H1 (cell line): ENCODE data around the gene TSPY2. TPM values are rescaled to one million over a fixed set of nuclear protein-coding genes. Genes with fewer than 3 reads are reported as not detected.
"Not testable (repeated sequence)": the region's sequence is repeated elsewhere in the genome, so short reads cannot be mapped to it uniquely, and the experiment has no call there.

Experiments
- CTCF ChIA-PET: fragments of 300-600 bp; sonication (Branson Sonifier 250); formaldehyde crosslinking; loops from one replicate; lab custom pipeline; 2021; ENCODE audit not compliant: partially characterized antibody; lab: Charles Lee
- POLR2A ChIA-PET: fragments of 300-600 bp; sonication (Branson Sonifier 250); formaldehyde crosslinking; loops from one replicate; lab custom pipeline; 2021; ENCODE audit warnings: inconsistent platforms; ENCODE audit not compliant: partially characterized antibody; lab: Charles Lee
- DNase-seq, 2 experiments: peaks; one replicate each; pipeline versions ENCODE4 v3.0.0 to v3.0.0-alpha.2; 2010 to 2022; ENCODE audit warnings: low spot score in 2 of 2, low read depth in 1 of 2, mixed read lengths in 1 of 2
- FAIRE-seq: peaks from 2 replicates; lab custom pipeline; 2011; peaks lifted over from hg19 to GRCh38; lab: Jason Lieb, UNC
- H2AFZ ChIP-seq: 2 replicates; pipeline ENCODE4 v1.8.1; 2012; ENCODE audit warnings: low read length, inconsistent platforms
- H2AK5ac ChIP-seq: 2 replicates; pipeline ENCODE4 v1.6.1; 2013; ENCODE audit warnings: low read depth, low read length
- H2BK120ac ChIP-seq: replicated peaks from 2 replicates; pipeline ENCODE3; 2013; ENCODE audit warnings: low read depth, low read length, inconsistent platforms
- H2BK12ac ChIP-seq: 2 replicates; pipeline ENCODE4 v1.6.1; 2013; ENCODE audit warnings: low read depth, low read length
- H2BK15ac ChIP-seq: 2 replicates; pipeline ENCODE4 v1.6.1; 2013; ENCODE audit warnings: low read length
- H2BK20ac ChIP-seq: 2 replicates; pipeline ENCODE4 v1.6.1; 2013; ENCODE audit warnings: low read length
- H2BK5ac ChIP-seq: 2 replicates; pipeline ENCODE4 v1.6.1; 2013; ENCODE audit warnings: low read depth, low read length
- H3K14ac ChIP-seq: 2 replicates; pipeline ENCODE4 v1.6.1; 2013; ENCODE audit warnings: inconsistent platforms; ENCODE audit not compliant: insufficient read length
- H3K18ac ChIP-seq: 2 replicates; pipeline ENCODE4 v1.6.1; 2013; ENCODE audit warnings: low read length; ENCODE audit errors: extremely low read depth
- H3K23ac ChIP-seq: 2 replicates; pipeline ENCODE4 v1.6.1; 2013; ENCODE audit warnings: inconsistent platforms; ENCODE audit not compliant: insufficient read length
- H3K23me2 ChIP-seq: 2 replicates; pipeline ENCODE4 v1.6.1; 2013; ENCODE audit warnings: low read depth, low read length
- H3K27ac ChIP-seq: 2 replicates; pipeline ENCODE4 v1.6.1; 2011; ENCODE audit warnings: low read depth, low read length, inconsistent platforms
- H3K27me3 ChIP-seq, 4 experiments: replicated peaks in 1 of 4; 1 replicate in 1 of 4; 2 replicates in 3 of 4; pipeline versions ENCODE4 v1.6.1 to v1.8.1; 2011 to 2013; ENCODE audit warnings: low read length in 3 of 4, mild to moderate bottlenecking in 3 of 4, inconsistent platforms in 2 of 4, mixed read lengths in 2 of 4, moderate library complexity in 1 of 4; ENCODE audit not compliant: control insufficient read depth in 3 of 4, insufficient read depth in 3 of 4; ENCODE audit errors: extremely low read depth in 1 of 4
- H3K36me3 ChIP-seq, 4 experiments: 2 replicates each; pipeline versions ENCODE4 v1.6.1 to v1.8.1; 2011 to 2013; ENCODE audit warnings: mild to moderate bottlenecking in 4 of 4, low read length in 3 of 4, moderate library complexity in 2 of 4, control low read depth in 1 of 4, inconsistent platforms in 1 of 4; ENCODE audit not compliant: insufficient read depth in 4 of 4, control insufficient read depth in 2 of 4
- H3K4ac ChIP-seq: replicated peaks from 2 replicates; pipeline ENCODE3; 2013; ENCODE audit warnings: low read length, low read depth, mixed read lengths, inconsistent platforms; ENCODE audit not compliant: insufficient read length
- H3K4me1 ChIP-seq, 4 experiments: replicated peaks in 1 of 4; 1 replicate in 1 of 4; 2 replicates in 3 of 4; pipeline versions ENCODE4 v1.6.1 to v1.8.1; 2011 to 2013; ENCODE audit warnings: low read length in 3 of 4, inconsistent platforms in 2 of 4, mixed read lengths in 1 of 4; ENCODE audit not compliant: insufficient read depth in 4 of 4, control insufficient read depth in 3 of 4
- H3K4me2 ChIP-seq, 2 experiments: 2 replicates each; pipeline versions ENCODE4 v1.6.1 to v1.8.1; 2011 to 2013; ENCODE audit warnings: low read depth in 2 of 2, low read length in 2 of 2, control low read depth in 1 of 2, inconsistent platforms in 1 of 2, mild to moderate bottlenecking in 1 of 2; ENCODE audit not compliant: insufficient read depth in 1 of 2
- H3K4me3 ChIP-seq, 4 experiments: fragments of 200-600, 300-600 bp in 1 of 4; sonication (generic), shearing (Covaris generic), sonication (Bioruptor Twin) in 1 of 4; 2 replicates each; pipeline versions ENCODE4 v1.5.1 to v1.8.1; 2011 to 2016; ENCODE audit warnings: low read length in 4 of 4, low read depth in 3 of 4, control low read depth in 2 of 4, inconsistent platforms in 2 of 4, mild to moderate bottlenecking in 2 of 4, mixed read lengths in 1 of 4, moderate library complexity in 1 of 4; ENCODE audit not compliant: insufficient read depth in 2 of 4; ENCODE audit errors: extremely low read depth in 1 of 4
- H3K56ac ChIP-seq: replicated peaks from 2 replicates; pipeline ENCODE3; 2013; ENCODE audit warnings: low read depth, mild to moderate bottlenecking, mixed read lengths, low read length, inconsistent platforms; ENCODE audit not compliant: insufficient read length
- H3K79me1 ChIP-seq: 2 replicates; pipeline ENCODE4 v1.6.1; 2013; ENCODE audit warnings: low read depth, low read length, control low read depth
- H3K79me2 ChIP-seq, 2 experiments: 2 replicates each; pipeline versions ENCODE4 v1.6.1 to v1.8.1; 2012 to 2013; ENCODE audit warnings: low read length in 2 of 2, mild to moderate bottlenecking in 2 of 2, inconsistent platforms in 1 of 2; ENCODE audit not compliant: insufficient read depth in 2 of 2, control insufficient read depth in 1 of 2
- H3K9ac ChIP-seq, 4 experiments: replicated peaks in 1 of 4; 1 replicate in 1 of 4; 2 replicates in 3 of 4; pipeline versions ENCODE4 v1.6.1 to v1.8.1; 2011 to 2013; ENCODE audit warnings: low read depth in 3 of 4, low read length in 3 of 4, control low read depth in 2 of 4, mild to moderate bottlenecking in 2 of 4, moderate library complexity in 2 of 4, inconsistent platforms in 1 of 4; ENCODE audit errors: extremely low read depth in 1 of 4
- H3K9me3 ChIP-seq, 2 experiments: 2 replicates each; pipeline versions ENCODE4 v1.6.1 to v1.8.1; 2012 to 2013; ENCODE audit warnings: mild to moderate bottlenecking in 2 of 2, moderate library complexity in 2 of 2, control low read depth in 1 of 2, inconsistent platforms in 1 of 2, low read depth in 1 of 2, low read length in 1 of 2, mixed read lengths in 1 of 2; ENCODE audit not compliant: insufficient read depth in 2 of 2
- H4K20me1 ChIP-seq, 2 experiments: replicated peaks in 1 of 2; 2 replicates each; pipeline versions ENCODE3 to v1.8.1; 2011 to 2013; ENCODE audit warnings: inconsistent platforms in 2 of 2, low read length in 2 of 2, mild to moderate bottlenecking in 1 of 2; ENCODE audit not compliant: insufficient read depth in 2 of 2, control insufficient read depth in 1 of 2
- H4K5ac ChIP-seq: 2 replicates; pipeline ENCODE4 v1.6.1; 2013; ENCODE audit warnings: low read length, low read depth, mixed read lengths, inconsistent platforms; ENCODE audit not compliant: insufficient read length
- H4K8ac ChIP-seq: 2 replicates; pipeline ENCODE4 v1.8.0; 2013; ENCODE audit warnings: mild to moderate bottlenecking, moderate library complexity, low read length, inconsistent platforms; ENCODE audit not compliant: insufficient read depth; ENCODE audit errors: extremely low read depth
- H4K91ac ChIP-seq: replicated peaks from 2 replicates; pipeline ENCODE3; 2013; ENCODE audit warnings: low read length, mixed read lengths, inconsistent platforms; ENCODE audit not compliant: insufficient read length
- WGBS, 2 experiments: shearing (Covaris generic) in 1 of 2; methylation state at CpG; one replicate each; pipeline versions ENCODE4 v1.1.6 to v1.1.7; 2013 to 2015; ENCODE audit warnings: low lambda C conversion rate in 2 of 2, mixed read lengths in 2 of 2, inconsistent platforms in 1 of 2, low coverage in 1 of 2, missing lambda C conversion rate in 1 of 2; ENCODE audit not compliant: insufficient replicate concordance in 2 of 2, insufficient coverage in 1 of 2, insufficient read length in 1 of 2; ENCODE audit errors: extremely low coverage in 1 of 2, missing lambda C conversion rate in 1 of 2; 5-methylcytosine and 5-hydroxymethylcytosine counted together
- long read RNA-seq, 2 experiments: library from RNA in 1 of 2; library from capped mRNA in 1 of 2; stranded (forward); transcript quantifications; one replicate each; pipeline ENCODE4 v2.0.0, GENCODE V29; 2021; ENCODE audit warnings: inconsistent platforms in 1 of 2
- polyA minus RNA-seq, 3 experiments: library from RNA; depleted of rRNA, polyadenylated mRNA; stranded (reverse); fragments of >200 nt; gene quantifications; 1 replicate in 2 of 3; 2 replicates in 1 of 3; pipeline ENCODE4 v1.2.3, GENCODE V29; 2011
- polyA plus RNA-seq, 7 experiments: library from polyadenylated mRNA; depleted of rRNA in 3 of 7; stranded (reverse) in 5 of 7; unstranded in 2 of 7; fragments of >200 nt in 5 of 7; fragments of 200-250 nt in 2 of 7; gene quantifications; 1 replicate in 5 of 7; 2 replicates in 1 of 7; 4 replicates in 1 of 7; pipeline versions ENCODE4 v1.2.1 to v1.2.3, GENCODE V29; 2011 to 2013; ENCODE audit warnings: missing spikeins in 2 of 7, mixed read lengths in 2 of 7
- total RNA-seq: library from RNA; stranded (reverse); fragmentation: NEBNext Ultra II Directional; extraction: Animal tissue kit (Norgen Biotek cat#: 25700); gene quantifications from 2 replicates; pipeline ENCODE4 v1.2.1, GENCODE V29; 2021

TSPY2 gene, protein sequence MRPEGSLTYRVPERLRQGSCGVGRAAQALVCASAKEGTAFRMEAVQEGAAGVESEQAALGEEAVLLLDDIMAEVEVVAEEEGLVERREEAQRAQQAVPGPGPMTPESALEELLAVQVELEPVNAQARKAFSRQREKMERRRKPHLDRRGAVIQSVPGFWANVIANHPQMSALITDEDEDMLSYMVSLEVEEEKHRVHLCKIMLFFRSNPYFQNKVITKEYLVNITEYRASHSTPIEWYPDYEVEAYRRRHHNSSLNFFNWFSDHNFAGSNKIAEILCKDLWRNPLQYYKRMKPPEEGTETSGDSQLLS
- total RNA-seq = not detected in 2 replicates
- not detected in 2 replicates for polyA plus RNA-seq (2011; rRNA removed)
- not detected for polyA plus RNA-seq (2011; cell fraction: cytosol; rRNA removed)
- not detected for polyA plus RNA-seq (2011; cell fraction: nucleus; rRNA removed)
- not detected in 4 replicates for polyA plus RNA-seq (2012, experiment 1 of 2)
- polyA plus RNA-seq (2012, experiment 2 of 2) = not detected
- polyA plus RNA-seq (2013, experiment 1 of 2) = not detected
- not detected for polyA plus RNA-seq (2013, experiment 2 of 2)
- polyA minus RNA-seq (2011; rRNA and poly(A)+ RNA removed) = not detected in 2 replicates
- not detected for polyA minus RNA-seq (2011; cell fraction: cytosol; rRNA and poly(A)+ RNA removed)
- polyA minus RNA-seq (2011; cell fraction: nucleus; rRNA and poly(A)+ RNA removed) = not detected
- long read RNA-seq, experiment 1 = 0 reads
- long read RNA-seq, experiment 2 = 0 reads

DNA sequence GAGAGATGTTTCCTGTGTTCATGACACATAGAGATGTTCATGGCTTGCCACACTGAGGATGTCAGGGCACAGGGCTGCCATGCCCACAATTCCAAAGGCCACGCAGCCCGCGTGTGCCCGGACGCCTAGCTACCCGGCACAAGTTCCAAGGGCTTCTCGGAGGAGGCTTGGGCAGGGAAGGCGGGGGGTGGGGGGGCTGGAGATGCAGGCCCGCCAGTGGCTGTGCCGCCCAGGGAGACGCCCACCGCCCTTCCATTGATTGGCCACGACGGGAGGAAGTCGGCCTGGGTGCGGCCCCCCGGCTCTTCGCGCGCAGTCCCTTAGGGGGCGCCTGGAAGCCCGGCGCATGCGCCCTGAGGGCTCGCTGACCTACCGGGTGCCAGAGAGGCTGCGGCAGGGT is at the start of gene TSPY2:
TSS of gene TSPY2 (plus strand) at position 301 of the 400 bp plus-strand sequence. CDS start at position 347, 46 bp downstream.
- H2BK12ac ChIP-seq, H4K5ac ChIP-seq, H3K4me2 ChIP-seq, H3K4me3 ChIP-seq, H3K18ac ChIP-seq, H3K23ac ChIP-seq, H2BK5ac ChIP-seq, H4K8ac ChIP-seq, H3K9me3 ChIP-seq, H3K79me2 ChIP-seq, H4K20me1 ChIP-seq, H3K79me1 ChIP-seq, H2AFZ ChIP-seq, H3K23me2 ChIP-seq, H4K91ac ChIP-seq, FAIRE-seq, H3K56ac ChIP-seq, H3K14ac ChIP-seq, H3K9ac ChIP-seq, H3K27ac ChIP-seq, H2BK120ac ChIP-seq, H3K4me1 ChIP-seq, H3K36me3 ChIP-seq, H2AK5ac ChIP-seq, H3K27me3 ChIP-seq, POLR2A ChIA-PET, H2BK20ac ChIP-seq, DNase-seq, CTCF ChIA-PET, H2BK15ac ChIP-seq, H3K4ac ChIP-seq: not testable (repeated sequence)
- no CpG with 5 or more reads among the region's 27 CpGs for WGBS, 2 experiments
